Choroid plexus epithelial cell (primary cell): ENCODE data around the gene CISTR.
A peak's percentile ranks its signal among the peaks of the same experiment; 100 is the strongest.

ENCODE experiments used
- DNase-seq: peaks from one replicate; pipeline ENCODE4 v3.0.0-alpha.2; 2010; ENCODE audit warnings: low read depth
- H3K4me3 ChIP-seq: 2 replicates; pipeline ENCODE4 v1.5.1; 2011; ENCODE audit warnings: low read depth, mild to moderate bottlenecking, control low read depth, low read length, moderate library complexity
- TF ChIP-seq, protein P1 (sequence below): conservative IDR thresholded peaks from 2 replicates; pipeline ENCODE4 v1.5.1; 2011; ENCODE audit warnings: low read depth, mild to moderate bottlenecking, control low read depth, inconsistent platforms, low read length, moderate library complexity

The CISTR gene

DNA sequence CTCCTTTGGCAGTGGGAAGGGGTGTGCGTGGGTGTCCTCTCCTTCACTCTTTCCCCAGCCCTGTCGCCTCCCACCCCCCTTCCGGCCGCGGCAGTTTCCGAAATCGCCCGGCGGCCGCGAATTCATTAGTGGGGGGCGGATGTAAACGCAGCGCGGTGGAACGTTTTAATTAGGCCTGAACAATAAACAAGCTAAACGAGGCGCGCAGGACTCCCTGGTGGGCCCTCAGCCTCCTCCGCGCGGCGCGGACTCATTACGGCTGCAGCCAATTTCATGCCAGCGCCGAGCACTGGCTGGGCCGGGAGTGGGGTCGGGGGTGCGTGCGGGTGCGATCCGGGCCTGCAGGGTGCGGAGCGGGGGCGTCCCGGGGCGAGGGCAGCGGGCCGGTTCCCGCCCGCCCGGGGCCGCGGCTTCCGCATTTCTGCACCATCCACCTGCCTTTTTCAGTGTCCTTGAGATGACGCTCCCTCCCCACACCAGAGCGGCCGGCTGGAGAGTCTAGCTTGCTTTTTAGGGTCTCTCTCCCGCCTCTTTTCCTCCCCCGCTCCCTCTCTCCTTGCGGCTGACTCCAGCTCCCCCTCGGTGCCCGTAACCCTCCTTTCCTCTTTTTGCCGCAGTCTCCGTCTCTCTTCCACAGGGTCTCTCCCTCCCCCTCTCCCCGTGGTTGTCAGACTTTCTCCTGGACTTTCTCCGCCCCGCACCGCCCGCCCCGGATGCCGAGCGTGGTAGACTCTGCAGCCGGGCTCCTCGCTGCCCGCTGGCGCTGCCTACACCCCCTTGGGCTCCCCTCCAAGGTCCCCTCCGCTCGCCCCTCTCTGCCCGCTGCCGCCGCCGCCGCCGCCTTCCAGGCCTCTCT is at the start of gene CISTR:
Gene CISTR (minus strand): TSS at position 644 of the 856 bp plus-strand sequence.
- no peak for DNase-seq
- peak within 1 kb of the TSS; percentile 29 for H3K4me3 ChIP-seq
- TF ChIP-seq, protein P1, sequence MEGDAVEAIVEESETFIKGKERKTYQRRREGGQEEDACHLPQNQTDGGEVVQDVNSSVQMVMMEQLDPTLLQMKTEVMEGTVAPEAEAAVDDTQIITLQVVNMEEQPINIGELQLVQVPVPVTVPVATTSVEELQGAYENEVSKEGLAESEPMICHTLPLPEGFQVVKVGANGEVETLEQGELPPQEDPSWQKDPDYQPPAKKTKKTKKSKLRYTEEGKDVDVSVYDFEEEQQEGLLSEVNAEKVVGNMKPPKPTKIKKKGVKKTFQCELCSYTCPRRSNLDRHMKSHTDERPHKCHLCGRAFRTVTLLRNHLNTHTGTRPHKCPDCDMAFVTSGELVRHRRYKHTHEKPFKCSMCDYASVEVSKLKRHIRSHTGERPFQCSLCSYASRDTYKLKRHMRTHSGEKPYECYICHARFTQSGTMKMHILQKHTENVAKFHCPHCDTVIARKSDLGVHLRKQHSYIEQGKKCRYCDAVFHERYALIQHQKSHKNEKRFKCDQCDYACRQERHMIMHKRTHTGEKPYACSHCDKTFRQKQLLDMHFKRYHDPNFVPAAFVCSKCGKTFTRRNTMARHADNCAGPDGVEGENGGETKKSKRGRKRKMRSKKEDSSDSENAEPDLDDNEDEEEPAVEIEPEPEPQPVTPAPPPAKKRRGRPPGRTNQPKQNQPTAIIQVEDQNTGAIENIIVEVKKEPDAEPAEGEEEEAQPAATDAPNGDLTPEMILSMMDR = no peak

DNA sequence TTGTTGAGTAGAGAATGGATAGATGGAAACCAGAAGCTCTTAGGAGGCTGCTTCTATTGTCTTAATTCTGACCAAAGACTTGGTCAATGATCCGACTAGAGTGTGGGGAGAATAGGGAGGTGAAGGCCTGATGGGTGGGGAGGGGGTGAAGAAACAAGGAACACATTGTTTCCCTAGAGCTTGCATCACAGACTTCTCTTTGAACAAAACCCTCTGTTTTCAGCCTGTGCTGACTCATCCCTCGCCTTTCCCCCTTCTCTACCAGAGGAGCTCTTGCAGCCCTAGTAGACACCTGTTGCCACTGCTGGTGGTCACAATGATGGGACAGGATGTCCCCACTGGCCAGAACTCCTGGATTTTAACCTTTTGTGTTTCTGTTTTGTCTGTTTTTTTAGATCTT is 46.8 kb upstream of the CISTR start:
- TF ChIP-seq, protein P1 = no peak
- H3K4me3 ChIP-seq = no peak overlapping the region

DNA sequence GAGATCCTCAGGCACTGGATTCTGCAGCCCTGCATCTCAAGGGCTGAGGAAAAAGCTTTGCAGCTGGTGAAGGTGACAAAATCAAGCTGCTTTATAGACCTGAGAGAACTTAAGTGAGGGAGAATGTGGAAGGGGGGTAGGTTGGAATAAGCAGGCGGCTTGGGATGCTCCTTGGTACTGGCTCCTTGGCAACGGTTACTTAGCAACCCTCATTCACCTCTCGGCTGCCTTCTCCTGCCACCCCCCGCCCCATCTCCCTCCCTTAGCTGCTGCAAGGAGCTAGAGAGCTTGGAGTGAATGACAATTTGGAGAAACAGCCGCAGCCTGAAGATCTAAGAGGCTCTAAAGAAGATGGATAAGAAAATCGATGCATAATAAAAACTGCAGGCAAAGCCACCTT is 44.1 kb upstream of the CISTR start:
- TF ChIP-seq, protein P1 = no peak
- no peak overlapping the region for H3K4me3 ChIP-seq
- DNase-seq = no peak

More for the DNA sequence above, 46.8 kb upstream of the CISTR start:
- no peak for DNase-seq

DNA sequence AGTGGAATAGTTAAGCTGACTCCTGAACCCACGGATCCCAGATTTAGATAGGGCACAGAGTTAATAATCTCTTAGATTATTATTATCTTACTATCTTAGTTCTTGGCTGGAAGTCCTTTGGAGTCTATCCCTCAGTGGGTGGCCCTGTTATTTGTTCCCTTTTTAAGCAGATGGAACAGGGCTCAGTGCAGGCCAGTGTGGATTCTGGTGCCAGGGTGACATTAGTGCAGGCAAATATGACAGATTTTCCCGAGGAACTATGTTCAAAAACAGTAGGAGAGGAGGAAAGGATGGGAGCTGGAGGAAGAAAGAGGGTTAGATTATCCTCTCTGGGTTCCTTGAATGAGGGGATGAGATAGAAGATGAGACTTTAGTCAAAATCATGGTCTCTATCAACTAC is 41.4 kb upstream of the CISTR start:
- no peak overlapping the region for H3K4me3 ChIP-seq
- DNase-seq = no peak
- TF ChIP-seq, protein P1 = no peak

DNA sequence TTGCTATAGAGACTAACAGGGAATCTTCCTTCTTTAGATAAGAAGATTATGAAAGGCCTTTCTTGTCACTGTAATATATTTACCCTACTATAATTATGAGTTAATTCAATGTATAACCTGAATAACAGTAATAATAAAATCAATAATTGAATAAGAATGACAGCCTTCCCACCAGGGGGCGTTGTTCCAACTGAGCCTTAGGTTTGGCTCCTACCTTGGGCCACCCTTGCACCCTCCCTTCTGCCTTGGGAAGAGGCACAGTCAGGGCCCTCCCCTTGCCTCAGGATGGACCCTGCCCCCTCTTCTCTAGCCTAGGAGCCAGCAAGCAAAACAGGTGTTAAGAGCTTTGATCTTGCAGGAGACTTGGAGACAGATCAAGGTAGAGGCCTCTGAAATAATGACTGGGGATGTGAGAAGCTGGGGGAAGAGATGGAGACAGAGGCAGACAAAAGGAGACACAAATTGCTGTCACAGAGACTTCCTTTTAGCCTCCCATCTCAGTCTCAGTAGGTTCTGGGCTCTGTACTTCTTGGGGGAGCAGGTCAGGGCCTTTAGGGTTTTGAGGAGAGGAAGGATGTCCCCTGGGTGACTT is 40.1 kb upstream of the CISTR start:
- DNase-seq = no peak
- TF ChIP-seq, protein P1 = peak; percentile 68
- no peak overlapping the region for H3K4me3 ChIP-seq

DNA sequence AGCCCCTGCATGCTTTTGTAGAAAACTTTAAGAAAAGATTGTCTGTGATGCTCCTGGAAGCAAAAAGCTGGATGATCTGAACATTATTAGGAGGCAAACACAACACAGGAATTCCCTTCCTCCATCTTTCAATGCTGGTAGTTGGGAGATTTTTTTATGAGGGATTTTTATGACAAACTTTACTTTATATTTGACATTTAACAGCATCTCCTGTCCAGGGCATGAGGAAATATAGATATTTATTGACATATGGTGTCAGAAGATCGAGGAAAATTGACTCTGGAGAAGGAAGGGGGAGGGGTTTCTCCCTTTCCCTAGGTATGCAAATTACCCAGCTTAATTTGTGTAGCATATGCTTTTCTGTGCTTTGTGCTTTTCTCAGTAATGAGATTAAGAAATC is 37.8 kb upstream of the CISTR start:
- no peak for DNase-seq
- TF ChIP-seq, protein P1 = no peak

DNA sequence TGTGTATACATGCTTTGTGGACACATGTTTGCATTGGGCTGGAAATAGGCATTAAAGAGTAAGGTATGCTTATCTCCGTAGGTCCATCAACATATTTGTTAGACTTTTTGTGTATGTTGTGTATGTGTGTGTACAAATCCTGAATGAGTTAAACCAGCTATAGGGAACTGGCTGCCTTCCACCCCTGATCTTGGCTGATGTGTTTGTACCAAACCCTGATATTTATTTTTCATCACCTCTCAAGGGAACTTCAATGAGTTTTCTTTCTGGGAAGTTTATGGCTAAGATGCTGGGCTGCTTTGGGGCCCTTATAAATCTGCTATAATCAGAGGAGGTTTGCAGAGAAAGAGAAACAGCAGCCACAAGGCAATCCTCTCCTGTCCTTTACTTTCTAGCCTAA is 37.1 kb upstream of the CISTR start:
- H3K4me3 ChIP-seq = no peak overlapping the region
- DNase-seq = no peak
- TF ChIP-seq, protein P1 = no peak

More for the DNA sequence above, 37.8 kb upstream of the CISTR start:
- no peak overlapping the region for H3K4me3 ChIP-seq
